ENCODE measurements around the gene LEFTY1.

LEFTY1 gene

GRCh38 chr1:225873281-225873850 lies 15.6 kb downstream of the LEFTY1 start:
- no peak for TF ChIP-seq EZH2phosphoT487 (IDR thresholded peaks at IDR 0.05; ENCODE audit: low read depth)
- H3K4me2 ChIP-seq (ENCODE audit: low read length), result no peak overlapping the region
- H3K9me3 ChIP-seq (ENCODE audit: insufficient read depth, low read length), result no peaks in the 10 kb centered on the region
- no peak overlapping the region for H3K27ac ChIP-seq (ENCODE audit: low read length)
- H4K20me1 ChIP-seq (ENCODE audit: insufficient read depth, low read length), result no peaks in the 10 kb centered on the region
- no peak overlapping the region for H3K4me3 ChIP-seq (ENCODE audit: low read length)
- no peaks in the 10 kb centered on the region for H3K79me2 ChIP-seq (ENCODE audit: low read length)
- no peak overlapping the region for H3K9ac ChIP-seq (ENCODE audit: low read length)
- H3K4me1 ChIP-seq (ENCODE audit: low read length), result no peaks in the 10 kb centered on the region
- no peak overlapping the region for H2AFZ ChIP-seq (ENCODE audit: low read depth, low read length)
- H3K36me3 ChIP-seq (replicated peaks; ENCODE audit: low read depth, low read length), result peaks cover 29% of the 10 kb centered on the region
- H3K27me3 ChIP-seq (ENCODE audit: low read depth, low read length), result no peaks in the 10 kb centered on the region

- Histone ChIP-seq H3K4me2 (ENCODE audit: low read length) (no peak overlapping the region), H3K27me3 (ENCODE audit: low read depth, low read length) (no peaks in the 10 kb centered on the region), H3K4me3 (ENCODE audit: low read length) (no peak overlapping the region), H3K79me2 (ENCODE audit: low read length) (no peaks in the 10 kb centered on the region), H3K4me1 (ENCODE audit: low read length) (no peaks in the 10 kb centered on the region), H3K36me3 (replicated peaks; ENCODE audit: low read depth, low read length) (peaks cover 26% of the 10 kb centered on the region), H3K9ac (ENCODE audit: low read length) (no peak overlapping the region), H4K20me1 (ENCODE audit: insufficient read depth, low read length) (no peaks in the 10 kb centered on the region), H3K27ac (ENCODE audit: low read length) (no peak overlapping the region), H2AFZ (ENCODE audit: low read depth, low read length) (no peak overlapping the region), H3K9me3 (ENCODE audit: insufficient read depth, low read length) (no peaks in the 10 kb centered on the region)
- TF ChIP-seq, protein P1, sequence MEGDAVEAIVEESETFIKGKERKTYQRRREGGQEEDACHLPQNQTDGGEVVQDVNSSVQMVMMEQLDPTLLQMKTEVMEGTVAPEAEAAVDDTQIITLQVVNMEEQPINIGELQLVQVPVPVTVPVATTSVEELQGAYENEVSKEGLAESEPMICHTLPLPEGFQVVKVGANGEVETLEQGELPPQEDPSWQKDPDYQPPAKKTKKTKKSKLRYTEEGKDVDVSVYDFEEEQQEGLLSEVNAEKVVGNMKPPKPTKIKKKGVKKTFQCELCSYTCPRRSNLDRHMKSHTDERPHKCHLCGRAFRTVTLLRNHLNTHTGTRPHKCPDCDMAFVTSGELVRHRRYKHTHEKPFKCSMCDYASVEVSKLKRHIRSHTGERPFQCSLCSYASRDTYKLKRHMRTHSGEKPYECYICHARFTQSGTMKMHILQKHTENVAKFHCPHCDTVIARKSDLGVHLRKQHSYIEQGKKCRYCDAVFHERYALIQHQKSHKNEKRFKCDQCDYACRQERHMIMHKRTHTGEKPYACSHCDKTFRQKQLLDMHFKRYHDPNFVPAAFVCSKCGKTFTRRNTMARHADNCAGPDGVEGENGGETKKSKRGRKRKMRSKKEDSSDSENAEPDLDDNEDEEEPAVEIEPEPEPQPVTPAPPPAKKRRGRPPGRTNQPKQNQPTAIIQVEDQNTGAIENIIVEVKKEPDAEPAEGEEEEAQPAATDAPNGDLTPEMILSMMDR (IDR thresholded peaks at IDR 0.05; ENCODE audit: low read depth, low read length), result no peak
- TF ChIP-seq EZH2phosphoT487 (IDR thresholded peaks at IDR 0.05; ENCODE audit: low read depth), result no peak
These were observed 16.9 kb downstream of the LEFTY1 start for GRCh38 chr1:225872075-225872430.

- no peak overlapping the region for H3K4me3 ChIP-seq (ENCODE audit: low read length)
- no peak overlapping the region for H3K27ac ChIP-seq (ENCODE audit: low read length)
- H3K4me1 ChIP-seq (ENCODE audit: low read length), result peaks cover under 1% of the 10 kb centered on the region; the same call in 1 of the 2 replicates
- H3K79me2 ChIP-seq (ENCODE audit: low read length), result no peaks in the 10 kb centered on the region
- TF ChIP-seq, protein P1 (IDR thresholded peaks at IDR 0.05; ENCODE audit: low read depth, low read length), result no peak
- no peak for TF ChIP-seq EZH2phosphoT487 (IDR thresholded peaks at IDR 0.05; ENCODE audit: low read depth)
- H3K4me2 ChIP-seq (ENCODE audit: low read length), result no peak overlapping the region
- H2AFZ ChIP-seq (ENCODE audit: low read depth, low read length), result no peak overlapping the region
- no peaks in the 10 kb centered on the region for H3K9me3 ChIP-seq (ENCODE audit: insufficient read depth, low read length)
- H3K9ac ChIP-seq (ENCODE audit: low read length), result no peak overlapping the region
- H4K20me1 ChIP-seq (ENCODE audit: insufficient read depth, low read length), result no peaks in the 10 kb centered on the region
- H3K27me3 ChIP-seq (ENCODE audit: low read depth, low read length), result no peaks in the 10 kb centered on the region
- H3K36me3 ChIP-seq (replicated peaks; ENCODE audit: low read depth, low read length), result peaks cover 24% of the 10 kb centered on the region
These were observed 17.4 kb downstream of the LEFTY1 start for GRCh38 chr1:225871359-225872074.

- Histone ChIP-seq H3K9ac (ENCODE audit: low read length) (no peak overlapping the region), H4K20me1 (ENCODE audit: insufficient read depth, low read length) (no peaks in the 10 kb centered on the region), H3K4me3 (ENCODE audit: low read length) (no peak overlapping the region), H3K9me3 (ENCODE audit: insufficient read depth, low read length) (no peaks in the 10 kb centered on the region), H3K36me3 (replicated peaks; ENCODE audit: low read depth, low read length) (peaks cover 25% of the 10 kb centered on the region), H3K27me3 (ENCODE audit: low read depth, low read length) (no peaks in the 10 kb centered on the region), H2AFZ (ENCODE audit: low read depth, low read length) (no peak overlapping the region), H3K27ac (ENCODE audit: low read length) (no peak overlapping the region), H3K4me1 (ENCODE audit: low read length) (peaks cover 7% of the 10 kb centered on the region), H3K79me2 (ENCODE audit: low read length) (no peaks in the 10 kb centered on the region), H3K4me2 (ENCODE audit: low read length) (no peak overlapping the region)
- no peak for TF ChIP-seq EZH2phosphoT487 (IDR thresholded peaks at IDR 0.05; ENCODE audit: low read depth)
- TF ChIP-seq, protein P1 (IDR thresholded peaks at IDR 0.05; ENCODE audit: low read depth, low read length), result no peak
These were observed 18.0 kb downstream of the LEFTY1 start for GRCh38 chr1:225870911-225871310.
